ENCODE results near the gene DUSP2. TPM values are rescaled to one million over a fixed set of nuclear protein-coding genes. Genes with fewer than 3 reads are reported as not detected.

The DUSP2 gene
- total and polyA plus RNA-seq, 9 of the 15 experiments (the other 6 are each of a cell fraction or from before 2014, with no cell fraction given): 0.04 to 0.18 TPM; not detected in 7

- Histone ChIP-seq H3K36me3 (ENCODE audit: control insufficient read depth, insufficient read depth, low read length) (no peaks in the 10 kb centered on the region), H3K9me3 (replicated peaks; ENCODE audit: control insufficient read depth, insufficient read depth, low read depth, low read length) (no peaks in the 10 kb centered on the region), H2AFZ (ENCODE audit: low read depth, low read length) (peak overlapping the region; percentile 94), H3K79me2 (ENCODE audit: control insufficient read depth, insufficient read depth, low read length) (no peaks in the 10 kb centered on the region), H3K4me1 (replicated peaks in 1 of 2; ENCODE audit: control insufficient read depth in 2 of 2, insufficient read depth in 2 of 2, low read length in 2 of 2) (peaks cover 3 to 48% of the 10 kb centered on the region in 2 experiments; a peak in 4 of 5 replicates), H3K27ac (ENCODE audit: extremely low read depth, low read depth, low read length) (no peak overlapping the region), H3K4me3 (peak overlapping the region; percentile 46), H3K27me3 (ENCODE audit: control insufficient read depth in 2 of 2, insufficient read depth in 2 of 2, low read length in 2 of 2) (peaks cover 14 to 84% of the 10 kb centered on the region in 2 experiments; a peak in 4 of 5 replicates), H4K20me1 (replicated peaks; ENCODE audit: control insufficient read depth, insufficient read depth, low read length) (peaks cover 10% of the 10 kb centered on the region), H3K9ac (ENCODE audit: insufficient read depth in 1 of 2, low read depth in 2 of 2, low read length in 2 of 2) (peak overlapping the region in 1 of 2 experiments; percentile 81; a peak in 2 of 4 replicates), H3K9me1 (ENCODE audit: control insufficient read depth, insufficient read depth, low read length) (no peaks in the 10 kb centered on the region), H3K4me2 (ENCODE audit: insufficient read depth, low read length) (peak overlapping the region; percentile 85)
- DNase-seq (ENCODE audit: extremely low read depth in 1 of 4, low spot score in 3 of 4) (peak; percentile 70 to 93 (median 92)), ATAC-seq (peak; percentile 94), FAIRE-seq (no peak)
- ChIA-PET CTCF (ENCODE audit: low intra/inter-chr PET ratio) (interaction anchor here (0.6 to 2.6 kb wide), 5 partner anchors 9 to 995 kb away, joined by 3 to 39 read pairs (median 5); no protein-coding TSS in a partner anchor), POLR2A (interaction anchor here (0.6 to 0.9 kb wide), 3 partner anchors 9 to 41 kb away, joined by 3 to 5 read pairs (median 4); no protein-coding TSS in a partner anchor)
- in situ Hi-C loops (cut with MboI) (no loop called here), intact Hi-C loops (cut with micrococcal nuclease) (no loop called here)
- no TSS peak for BruUV-seq (replicated peaks)
- 1% methylated on average over 42 of the region's 62 CpGs for WGBS (ENCODE audit: insufficient coverage, low coverage, missing lambda C conversion rate)
- no peak for TF ChIP-seq DACH1 (IDR thresholded peaks at IDR 0.05; ENCODE audit: partially characterized antibody)
- TF ChIP-seq, protein P1, sequence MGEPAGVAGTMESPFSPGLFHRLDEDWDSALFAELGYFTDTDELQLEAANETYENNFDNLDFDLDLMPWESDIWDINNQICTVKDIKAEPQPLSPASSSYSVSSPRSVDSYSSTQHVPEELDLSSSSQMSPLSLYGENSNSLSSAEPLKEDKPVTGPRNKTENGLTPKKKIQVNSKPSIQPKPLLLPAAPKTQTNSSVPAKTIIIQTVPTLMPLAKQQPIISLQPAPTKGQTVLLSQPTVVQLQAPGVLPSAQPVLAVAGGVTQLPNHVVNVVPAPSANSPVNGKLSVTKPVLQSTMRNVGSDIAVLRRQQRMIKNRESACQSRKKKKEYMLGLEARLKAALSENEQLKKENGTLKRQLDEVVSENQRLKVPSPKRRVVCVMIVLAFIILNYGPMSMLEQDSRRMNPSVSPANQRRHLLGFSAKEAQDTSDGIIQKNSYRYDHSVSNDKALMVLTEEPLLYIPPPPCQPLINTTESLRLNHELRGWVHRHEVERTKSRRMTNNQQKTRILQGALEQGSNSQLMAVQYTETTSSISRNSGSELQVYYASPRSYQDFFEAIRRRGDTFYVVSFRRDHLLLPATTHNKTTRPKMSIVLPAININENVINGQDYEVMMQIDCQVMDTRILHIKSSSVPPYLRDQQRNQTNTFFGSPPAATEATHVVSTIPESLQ (CRISPR knock-in tag; IDR thresholded peaks at IDR 0.05): no peak
- no peak for TF ChIP-seq ZNF134 (CRISPR knock-in tag; conservative IDR thresholded peaks at IDR 0.05)
- TF ChIP-seq TSC22D4 (tag; IDR thresholded peaks at IDR 0.05): no peak
- TF ChIP-seq, protein P2, sequence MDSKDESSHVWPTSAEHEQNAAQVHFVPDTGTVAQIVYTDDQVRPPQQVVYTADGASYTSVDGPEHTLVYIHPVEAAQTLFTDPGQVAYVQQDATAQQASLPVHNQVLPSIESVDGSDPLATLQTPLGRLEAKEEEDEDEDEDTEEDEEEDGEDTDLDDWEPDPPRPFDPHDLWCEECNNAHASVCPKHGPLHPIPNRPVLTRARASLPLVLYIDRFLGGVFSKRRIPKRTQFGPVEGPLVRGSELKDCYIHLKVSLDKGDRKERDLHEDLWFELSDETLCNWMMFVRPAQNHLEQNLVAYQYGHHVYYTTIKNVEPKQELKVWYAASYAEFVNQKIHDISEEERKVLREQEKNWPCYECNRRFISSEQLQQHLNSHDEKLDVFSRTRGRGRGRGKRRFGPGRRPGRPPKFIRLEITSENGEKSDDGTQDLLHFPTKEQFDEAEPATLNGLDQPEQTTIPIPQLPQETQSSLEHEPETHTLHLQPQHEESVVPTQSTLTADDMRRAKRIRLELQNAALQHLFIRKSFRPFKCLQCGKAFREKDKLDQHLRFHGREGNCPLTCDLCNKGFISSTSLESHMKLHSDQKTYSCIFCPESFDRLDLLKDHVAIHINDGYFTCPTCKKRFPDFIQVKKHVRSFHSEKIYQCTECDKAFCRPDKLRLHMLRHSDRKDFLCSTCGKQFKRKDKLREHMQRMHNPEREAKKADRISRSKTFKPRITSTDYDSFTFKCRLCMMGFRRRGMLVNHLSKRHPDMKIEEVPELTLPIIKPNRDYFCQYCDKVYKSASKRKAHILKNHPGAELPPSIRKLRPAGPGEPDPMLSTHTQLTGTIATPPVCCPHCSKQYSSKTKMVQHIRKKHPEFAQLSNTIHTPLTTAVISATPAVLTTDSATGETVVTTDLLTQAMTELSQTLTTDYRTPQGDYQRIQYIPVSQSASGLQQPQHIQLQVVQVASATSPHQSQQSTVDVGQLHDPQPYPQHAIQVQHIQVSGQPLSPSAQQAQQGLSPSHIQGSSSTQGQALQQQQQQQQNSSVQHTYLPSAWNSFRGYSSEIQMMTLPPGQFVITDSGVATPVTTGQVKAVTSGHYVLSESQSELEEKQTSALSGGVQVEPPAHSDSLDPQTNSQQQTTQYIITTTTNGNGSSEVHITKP (IDR thresholded peaks at IDR 0.05; ENCODE audit: partially characterized antibody): no peak
- TF ChIP-seq ARNT (IDR thresholded peaks at IDR 0.05): no peak
- TF ChIP-seq PBX2 (CRISPR knock-in tag; IDR thresholded peaks at IDR 0.05; ENCODE audit: low read depth): no peak
- TF ChIP-seq PBX2 (tag; conservative IDR thresholded peaks at IDR 0.05; ENCODE audit: low read depth): no peak
- TF ChIP-seq U2AF1 (optimal IDR thresholded peaks at IDR 0.05; ENCODE audit: low read depth, low read length): no peak
- no peak; the same call in 1 of the 2 replicates for TF ChIP-seq TRIM28 (IDR thresholded peaks at IDR 0.05)
- TF ChIP-seq, protein P3, sequence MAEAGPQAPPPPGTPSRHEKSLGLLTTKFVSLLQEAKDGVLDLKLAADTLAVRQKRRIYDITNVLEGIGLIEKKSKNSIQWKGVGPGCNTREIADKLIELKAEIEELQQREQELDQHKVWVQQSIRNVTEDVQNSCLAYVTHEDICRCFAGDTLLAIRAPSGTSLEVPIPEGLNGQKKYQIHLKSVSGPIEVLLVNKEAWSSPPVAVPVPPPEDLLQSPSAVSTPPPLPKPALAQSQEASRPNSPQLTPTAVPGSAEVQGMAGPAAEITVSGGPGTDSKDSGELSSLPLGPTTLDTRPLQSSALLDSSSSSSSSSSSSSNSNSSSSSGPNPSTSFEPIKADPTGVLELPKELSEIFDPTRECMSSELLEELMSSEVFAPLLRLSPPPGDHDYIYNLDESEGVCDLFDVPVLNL (CRISPR knock-in tag; IDR thresholded peaks at IDR 0.05; ENCODE audit: low read depth): no peak
- TF ChIP-seq NFE2L1 (tag; IDR thresholded peaks at IDR 0.05; ENCODE audit: borderline replicate concordance, low read depth): no peak
Observed at GRCh38 chr2:96116879-96117533, 28.2 kb downstream of the DUSP2 start.

Data from K562 (cell line).